Upper lobe of left lung (tissue), 4 donors: Measurements from ENCODE around the gene GRID2IP.

Experiments used
- CTCF ChIP-seq, 6 experiments: fragments of 450-650 bp in 4 of 6; fragments of 200-600 bp in 2 of 6; sonication (generic) in 2 of 6; IDR thresholded peaks; one replicate each; pipeline ENCODE4 v1.5.1; 2016 to 2019; ENCODE audit warnings: antibody characterized with exemption in 6 of 6
- EP300 ChIP-seq, 4 donors: sonication (generic); formaldehyde crosslinking; IDR thresholded peaks; one replicate each; pipeline ENCODE4 v1.5.1; 2017; ENCODE audit warnings: antibody characterized with exemption in 4 of 4, control low read depth in 2 of 4

DNA sequence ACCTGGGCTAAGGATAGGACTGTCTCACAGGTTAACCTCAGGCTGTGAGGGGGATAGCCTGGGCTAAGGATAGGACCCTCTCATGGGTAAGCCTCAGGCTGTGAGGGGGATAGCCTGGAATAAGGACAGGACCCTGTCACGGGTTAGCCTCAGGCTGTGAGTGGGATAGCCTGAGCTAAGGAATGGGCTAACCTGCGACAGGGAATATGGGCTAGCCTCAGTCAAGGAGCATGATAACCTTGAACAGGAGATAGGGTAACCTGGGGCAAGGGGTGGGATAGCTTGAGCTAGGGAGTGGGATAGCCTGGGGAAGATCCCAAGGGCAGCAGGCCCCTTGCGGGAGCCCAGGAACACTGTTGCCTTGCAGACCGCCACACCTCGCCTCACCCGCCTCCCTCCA lies 42.7 kb downstream of the GRID2IP start:
- TF ChIP-seq CTCF (IDR thresholded peaks at IDR 0.05), result no peak
- no peak for TF ChIP-seq EP300 (IDR thresholded peaks at IDR 0.05)
